NCI-H187 (cell line): Measurements from ENCODE around the gene CR2.
"Not testable (repeated sequence)": the region's sequence is repeated elsewhere in the genome, so short reads cannot be mapped to it uniquely, and the experiment has no call there.

Experiments
- DNase-seq, 2 experiments: peaks; one replicate each; lab custom pipeline; 2025; lab: John Stamatoyannopoulos, UW

CR2 gene

GRCh38 chr1:207444514-207445217 lies 9.5 kb upstream of the CR2 start:
- no peak for DNase-seq

- DNase-seq = no peak
Observed at GRCh38 chr1:207453710-207454045, 450 bp upstream of the CR2 start.

GRCh38 chr1:207455183-207455754 lies 1.1 kb downstream of the CR2 start:
- no peak for DNase-seq

GRCh38 chr1:207458414-207458813 lies 4.3 kb downstream of the CR2 start:
- no peak for DNase-seq

- no peak for DNase-seq
Observed at GRCh38 chr1:207459008-207459407, 4.9 kb downstream of the CR2 start.

GRCh38 chr1:207461649-207462048 lies 7.5 kb downstream of the CR2 start:
- no peak for DNase-seq

- DNase-seq = no peak
Observed at GRCh38 chr1:207462535-207462934, 8.4 kb downstream of the CR2 start.

- DNase-seq = no peak
Observed at GRCh38 chr1:207463021-207463420, 8.9 kb downstream of the CR2 start.

- no peak for DNase-seq
Observed at GRCh38 chr1:207463571-207463970, 9.4 kb downstream of the CR2 start.

- no peak for DNase-seq
Observed at GRCh38 chr1:207470927-207471326, 16.8 kb downstream of the CR2 start.

GRCh38 chr1:207474210-207474609 lies 20.1 kb downstream of the CR2 start:
- DNase-seq = no peak

- DNase-seq = no peak
Observed at GRCh38 chr1:207486198-207486597, 32.1 kb downstream of the CR2 start.

GRCh38 chr1:207487636-207488035 lies 33.5 kb downstream of the CR2 start:
- DNase-seq = no peak

- no peak for DNase-seq
Observed at GRCh38 chr1:207493212-207493611, 39.1 kb downstream of the CR2 start.

GRCh38 chr1:207494171-207494570 lies 40.0 kb downstream of the CR2 start:
- no peak for DNase-seq

GRCh38 chr1:207495281-207495680 lies 41.2 kb downstream of the CR2 start:
- DNase-seq = not testable (repeated sequence)

- no peak for DNase-seq
Observed at GRCh38 chr1:207495801-207496792, 42.0 kb downstream of the CR2 start, which contains the start of gene CR1. CR1 (plus strand) TSS chr1:207496157; CDS start chr1:207496268, 111 bp downstream.

- no peak for DNase-seq
Observed at GRCh38 chr1:207497941-207498340, 43.8 kb downstream of the CR2 start.

- peak in 1 of 2 experiments; percentile 18 for DNase-seq
Observed at GRCh38 chr1:207499573-207499972, 45.4 kb downstream of the CR2 start.

GRCh38 chr1:207500306-207500705 lies 46.2 kb downstream of the CR2 start:
- no peak for DNase-seq

GRCh38 chr1:207501071-207501470 lies 46.9 kb downstream of the CR2 start:
- no peak for DNase-seq

- DNase-seq = no peak
Observed at GRCh38 chr1:207502726-207503125, 48.6 kb downstream of the CR2 start.

- DNase-seq = no peak
Observed at GRCh38 chr1:207503950-207504349, 49.8 kb downstream of the CR2 start.
